B cell (primary cell): ENCODE results near the gene CLASP1. TPM values are rescaled to one million over a fixed set of nuclear protein-coding genes. Genes with fewer than 3 reads are reported as not detected.

ENCODE experiments used
- ATAC-seq: fragments of 200-7000 bp; cut with Tn5 transposase; one replicate; pipeline ENCODE4 v1.10.0; 2021; ENCODE audit warnings: low read depth, mild to moderate bottlenecking, moderate number of reproducible peaks, moderate library complexity
- CTCF ChIA-PET: fragments of 350-600 bp; sonication (Branson Sonifier 250); formaldehyde crosslinking; loops from one replicate; lab custom pipeline; 2021; ENCODE audit warnings: antibody characterized with exemption, inconsistent platforms; lab: Charles Lee
- POLR2A ChIA-PET: fragments of 350-600 bp; sonication (Branson Sonifier 250); formaldehyde crosslinking; loops from one replicate; lab custom pipeline; 2021; ENCODE audit warnings: antibody characterized with exemption; lab: Charles Lee
- DNase-seq: peaks from one replicate; pipeline ENCODE4 v3.0.0; 2013
- H2AFZ ChIP-seq: 2 replicates; pipeline ENCODE4 v1.6.1; 2012; ENCODE audit warnings: mild to moderate bottlenecking, low read depth, low read length; ENCODE audit not compliant: insufficient read depth, poor library complexity, severe bottlenecking
- H3K27ac ChIP-seq, 2 donors: 1 replicate in 1 of 2; 2 replicates in 1 of 2; pipeline ENCODE4 v1.5.1; 2012 to 2013; ENCODE audit warnings: low read length in 2 of 2, mild to moderate bottlenecking in 2 of 2, moderate library complexity in 1 of 2
- H3K27me3 ChIP-seq, 4 experiments: fragments of 200-600 bp in 1 of 4; sonication (generic) in 1 of 4; replicated peaks in 1 of 4; 1 replicate in 2 of 4; 2 replicates in 2 of 4; pipeline versions ENCODE4 v1.6.1 to v1.7.0; 2013 to 2016; ENCODE audit warnings: low read length in 3 of 4, mild to moderate bottlenecking in 2 of 4, mixed read lengths in 1 of 4, moderate library complexity in 1 of 4; ENCODE audit not compliant: insufficient read depth in 4 of 4, control insufficient read depth in 3 of 4; ENCODE audit errors: control extremely low read depth in 1 of 4
- H3K36me3 ChIP-seq, 2 experiments: replicated peaks in 1 of 2; 1 replicate in 1 of 2; 2 replicates in 1 of 2; pipeline versions ENCODE4 v1.6.1 to v1.7.1; 2013; ENCODE audit warnings: low read length in 1 of 2; ENCODE audit not compliant: insufficient read depth in 2 of 2, control insufficient read depth in 1 of 2; ENCODE audit errors: control extremely low read depth in 1 of 2, extremely low read depth in 1 of 2
- H3K4me1 ChIP-seq, 2 donors: fragments of 200-600 bp in 1 of 2; sonication (generic) in 1 of 2; 1 replicate in 1 of 2; 2 replicates in 1 of 2; pipeline versions ENCODE4 v1.5.1 to v1.6.1; 2013 to 2017; ENCODE audit warnings: low read length in 2 of 2; ENCODE audit not compliant: control insufficient read depth in 2 of 2, insufficient read depth in 2 of 2
- H3K4me2 ChIP-seq: replicated peaks from 2 replicates; pipeline ENCODE3; 2012; ENCODE audit warnings: mild to moderate bottlenecking, low read depth, low read length; ENCODE audit not compliant: poor library complexity, severe bottlenecking
- H3K4me3 ChIP-seq, 5 experiments: fragments of 200-600 bp in 1 of 5; sonication (generic) in 1 of 5; 1 replicate in 3 of 5; 2 replicates in 2 of 5; pipeline versions ENCODE4 v1.5.1 to v1.7.0; 2011 to 2016; ENCODE audit warnings: low read length in 4 of 5, mild to moderate bottlenecking in 4 of 5, low read depth in 2 of 5, control low read depth in 1 of 5, moderate library complexity in 1 of 5; ENCODE audit not compliant: insufficient read depth in 1 of 5; ENCODE audit errors: control extremely low read depth in 1 of 5, extremely low read depth in 1 of 5
- H3K79me2 ChIP-seq: fragments of 200-600 bp; sonication (generic); one replicate; pipeline ENCODE4 v1.6.0; 2016; ENCODE audit warnings: low read length; ENCODE audit not compliant: control insufficient read depth, insufficient read depth
- H3K9ac ChIP-seq: fragments of 200-600 bp; sonication (generic); 2 replicates; pipeline ENCODE4 v1.6.1; 2017; ENCODE audit warnings: mild to moderate bottlenecking, low read length, moderate library complexity
- H3K9me3 ChIP-seq, 3 donors: one replicate each; pipeline versions ENCODE4 v1.6.1 to v1.7.1; 2013; ENCODE audit warnings: low read length in 2 of 3; ENCODE audit not compliant: control insufficient read depth in 2 of 3, insufficient read depth in 1 of 3; ENCODE audit errors: control extremely low read depth in 1 of 3
- H4K20me1 ChIP-seq: 2 replicates; pipeline ENCODE4 v1.6.0; 2012; ENCODE audit warnings: mild to moderate bottlenecking, low read length; ENCODE audit not compliant: insufficient read depth, control insufficient read depth, poor library complexity, severe bottlenecking
- H3K27ac Mint-ChIP-seq: one replicate; pipeline ENCODE4 v1.8.0; 2021; ENCODE audit warnings: mixed read lengths
- H3K27me3 Mint-ChIP-seq: one replicate; pipeline ENCODE4 v1.8.0; 2021; ENCODE audit warnings: mixed read lengths
- H3K4me1 Mint-ChIP-seq: one replicate; pipeline ENCODE4 v1.8.0; 2021; ENCODE audit warnings: mixed read lengths
- H3K4me3 Mint-ChIP-seq: one replicate; pipeline ENCODE4 v1.8.0; 2021; ENCODE audit warnings: mixed read lengths
- H3K9me3 Mint-ChIP-seq: one replicate; pipeline ENCODE4 v1.8.0; 2022; ENCODE audit warnings: mixed read lengths; ENCODE audit not compliant: insufficient read depth
- EZH2 ChIP-seq: IDR thresholded peaks from 2 replicates; pipeline ENCODE4 v1.6.1; 2012; ENCODE audit warnings: borderline replicate concordance, low read depth, mild to moderate bottlenecking, moderate library complexity, low read length; ENCODE audit not compliant: insufficient read depth, poor library complexity, severe bottlenecking
- WGBS: methylation state at CpG from one replicate; pipeline ENCODE4 v1.1.5; 2013; ENCODE audit warnings: missing lambda C conversion rate; ENCODE audit not compliant: insufficient coverage; 5-methylcytosine and 5-hydroxymethylcytosine counted together
- intact Hi-C: fragments of 100-400 bp; cut with micrococcal nuclease; formaldehyde crosslinking; loops from one replicate; pipeline ENCODE4 v1.10.0; 2022
- polyA plus RNA-seq: library from polyadenylated mRNA; depleted of rRNA; stranded (reverse); fragments of >200 nt; gene quantifications from 2 replicates; pipeline ENCODE4 v1.2.3, GENCODE V29; 2012
- total RNA-seq, 2 donors: library from RNA; stranded (reverse); fragments of 120-200 nt in 1 of 2; gene quantifications; 1 replicate in 1 of 2; 2 replicates in 1 of 2; pipeline versions ENCODE4 v1.2.3 to v1.2.4, GENCODE V29; 2013 to 2022
- TF ChIP-seq, protein P1 (sequence below): fragments of 200-600 bp; IDR thresholded peaks from one replicate; pipeline ENCODE4 v1.8.0; 2022; ENCODE audit warnings: antibody characterized with exemption, mild to moderate bottlenecking

Gene CLASP1
- total and polyA plus RNA-seq, 2 donors (not counting 1 experiment from before 2014, with no cell fraction given) = 8.7 to 88.0 TPM

DNA sequence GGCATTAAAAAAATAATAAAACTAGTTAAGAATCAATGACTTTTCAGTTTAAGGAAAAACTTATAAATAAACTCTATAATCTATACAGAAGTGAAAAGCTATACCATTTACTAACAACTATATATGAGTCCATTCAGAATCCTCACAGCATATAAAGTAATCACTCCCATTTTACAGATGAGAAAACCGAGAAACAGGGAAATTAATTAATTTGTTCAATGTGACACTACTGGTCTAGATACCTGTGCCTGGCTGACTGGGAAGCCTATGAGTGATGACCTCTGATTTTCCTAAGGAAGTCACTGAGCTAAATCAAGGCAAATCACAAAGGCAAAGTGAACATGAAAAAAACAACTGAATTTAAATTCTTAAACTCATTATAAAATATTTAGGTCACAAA lies 218.0 kb downstream of the CLASP1 start:
- POLR2A ChIA-PET = no interaction called here
- no peaks in the 10 kb centered on the region for H3K27me3 ChIP-seq
- H4K20me1 ChIP-seq = no peaks in the 10 kb centered on the region
- H2AFZ ChIP-seq = no peak overlapping the region
- Mint-ChIP-seq H3K27me3 (no peaks in the 10 kb centered on the region), H3K9me3 (no peaks in the 10 kb centered on the region), H3K27ac (no peak overlapping the region), H3K4me3 (no peak overlapping the region), H3K4me1 (no peaks in the 10 kb centered on the region)
- intact Hi-C loops = no loop called here
- no peak for TF ChIP-seq EZH2
- TF ChIP-seq, protein P1, sequence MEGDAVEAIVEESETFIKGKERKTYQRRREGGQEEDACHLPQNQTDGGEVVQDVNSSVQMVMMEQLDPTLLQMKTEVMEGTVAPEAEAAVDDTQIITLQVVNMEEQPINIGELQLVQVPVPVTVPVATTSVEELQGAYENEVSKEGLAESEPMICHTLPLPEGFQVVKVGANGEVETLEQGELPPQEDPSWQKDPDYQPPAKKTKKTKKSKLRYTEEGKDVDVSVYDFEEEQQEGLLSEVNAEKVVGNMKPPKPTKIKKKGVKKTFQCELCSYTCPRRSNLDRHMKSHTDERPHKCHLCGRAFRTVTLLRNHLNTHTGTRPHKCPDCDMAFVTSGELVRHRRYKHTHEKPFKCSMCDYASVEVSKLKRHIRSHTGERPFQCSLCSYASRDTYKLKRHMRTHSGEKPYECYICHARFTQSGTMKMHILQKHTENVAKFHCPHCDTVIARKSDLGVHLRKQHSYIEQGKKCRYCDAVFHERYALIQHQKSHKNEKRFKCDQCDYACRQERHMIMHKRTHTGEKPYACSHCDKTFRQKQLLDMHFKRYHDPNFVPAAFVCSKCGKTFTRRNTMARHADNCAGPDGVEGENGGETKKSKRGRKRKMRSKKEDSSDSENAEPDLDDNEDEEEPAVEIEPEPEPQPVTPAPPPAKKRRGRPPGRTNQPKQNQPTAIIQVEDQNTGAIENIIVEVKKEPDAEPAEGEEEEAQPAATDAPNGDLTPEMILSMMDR = no peak
- no peak overlapping the region for H3K4me2 ChIP-seq
- ATAC-seq (no peak), DNase-seq (no peak)
- H3K27ac ChIP-seq = no peak overlapping the region
- WGBS = no CpG with 5 or more reads among the region's 1 CpG
- H3K9ac ChIP-seq = no peak overlapping the region
- H3K4me1 ChIP-seq = no peaks in the 10 kb centered on the region
- H3K4me3 ChIP-seq = no peak overlapping the region
- H3K36me3 ChIP-seq = peaks cover 7 to 23% of the 10 kb centered on the region in 2 experiments
- CTCF ChIA-PET = interaction anchor here (0.7 to 0.8 kb wide), 3 partner anchors 9 to 29 kb away, joined by 3 to 4 read pairs (median 3); no protein-coding TSS in a partner anchor
- H3K79me2 ChIP-seq = no peaks in the 10 kb centered on the region
- H3K9me3 ChIP-seq = no peaks in the 10 kb centered on the region

DNA sequence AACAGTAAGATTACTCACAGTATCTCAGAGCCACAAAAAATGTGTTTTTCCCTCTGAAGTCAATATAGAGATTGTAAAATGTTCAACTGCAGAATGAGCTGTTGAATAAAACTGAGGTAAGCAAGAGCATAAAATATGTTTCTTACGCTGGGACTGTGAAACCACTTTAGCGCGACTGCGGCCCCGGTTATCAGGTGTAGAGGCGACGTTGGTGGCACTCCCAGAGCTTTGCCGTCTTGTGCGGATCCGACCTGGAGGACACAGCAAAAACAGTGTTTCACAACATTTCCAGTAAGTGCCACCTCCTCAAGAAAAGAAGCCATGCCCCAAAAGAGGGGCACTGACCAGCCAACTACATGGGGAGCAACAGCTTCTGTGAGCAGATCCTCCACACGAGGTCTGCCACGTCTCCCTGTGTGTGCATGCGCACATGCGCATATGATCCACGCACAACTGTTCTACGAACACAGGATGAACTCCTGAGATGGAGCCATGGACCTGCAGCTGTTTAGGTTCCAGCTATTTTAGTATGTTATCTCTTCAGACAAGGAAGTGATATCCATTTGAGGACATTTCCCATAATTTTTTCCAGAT lies 219.2 kb downstream of the CLASP1 start:
- 95% methylated on average over 14 of the region's 16 CpGs for WGBS
- intact Hi-C loops = no loop called here
- Histone ChIP-seq H3K36me3 (peaks cover 7 to 25% of the 10 kb centered on the region in 2 experiments), H3K4me1 (no peaks in the 10 kb centered on the region), H3K4me2 (no peak overlapping the region), H3K27me3 (no peaks in the 10 kb centered on the region), H3K27ac (no peak overlapping the region), H3K79me2 (no peaks in the 10 kb centered on the region), H2AFZ (no peak overlapping the region), H3K9me3 (no peaks in the 10 kb centered on the region), H4K20me1 (no peaks in the 10 kb centered on the region), H3K9ac (no peak overlapping the region), H3K4me3 (no peak overlapping the region)
- ATAC-seq = no peak
- no peaks in the 10 kb centered on the region for H3K27me3 Mint-ChIP-seq
- DNase-seq = no peak
- H3K27ac Mint-ChIP-seq = no peak overlapping the region
- POLR2A ChIA-PET = no interaction called here
- H3K4me3 Mint-ChIP-seq = no peak overlapping the region
- no peaks in the 10 kb centered on the region for H3K4me1 Mint-ChIP-seq
- CTCF ChIA-PET = no interaction called here
- no peaks in the 10 kb centered on the region for H3K9me3 Mint-ChIP-seq
- TF ChIP-seq, protein P1 = no peak
